T-helper 17 cell (primary cell): Measurements from ENCODE around the gene TTLL8. TPM values are rescaled to one million over a fixed set of nuclear protein-coding genes. Genes with fewer than 3 reads are reported as not detected.
A peak's percentile ranks its signal among the peaks of the same experiment; 100 is the strongest.

ENCODE experiments used
- ATAC-seq: fragments of 150-1000 bp; cut with Tn5 transposase; 2 replicates; pipeline ENCODE4 v1.10.0; 2021; ENCODE audit warnings: mild to moderate bottlenecking, moderate library complexity
- DNase-seq, 3 donors: peaks; one replicate each; pipeline versions ENCODE4 v3.0.0 to v3.0.0-alpha.2; 2020 to 2021
- H3K9me3 ChIP-seq: one replicate; pipeline ENCODE4 v1.7.0; 2013; ENCODE audit warnings: low read length, mild to moderate bottlenecking; ENCODE audit not compliant: control insufficient read depth, poor library complexity, severe bottlenecking
- H3K27ac Mint-ChIP-seq: one replicate; pipeline ENCODE4 v1.8.0; 2022; ENCODE audit warnings: mild to moderate bottlenecking, moderate library complexity, mixed read lengths
- H3K27me3 Mint-ChIP-seq: one replicate; pipeline ENCODE4 v1.8.0; 2022; ENCODE audit warnings: mixed read lengths
- H3K36me3 Mint-ChIP-seq: one replicate; pipeline ENCODE4 v1.8.0; 2022; ENCODE audit warnings: low read depth, mixed read lengths
- H3K4me1 Mint-ChIP-seq: one replicate; pipeline ENCODE4 v1.8.0; 2022; ENCODE audit warnings: mild to moderate bottlenecking, mixed read lengths
- H3K4me3 Mint-ChIP-seq: one replicate; pipeline ENCODE4 v1.8.0; 2022; ENCODE audit warnings: mild to moderate bottlenecking, moderate library complexity, mixed read lengths
- total RNA-seq, 4 donors: library from RNA in 2 of 4; stranded (reverse) in 2 of 4; gene quantifications; one replicate each; pipeline ENCODE4 v1.2.3 and lab custom pipeline; 2022 to 2026

TTLL8 gene
- total RNA-seq, 2 donors from 2014 or later = not detected

DNA sequence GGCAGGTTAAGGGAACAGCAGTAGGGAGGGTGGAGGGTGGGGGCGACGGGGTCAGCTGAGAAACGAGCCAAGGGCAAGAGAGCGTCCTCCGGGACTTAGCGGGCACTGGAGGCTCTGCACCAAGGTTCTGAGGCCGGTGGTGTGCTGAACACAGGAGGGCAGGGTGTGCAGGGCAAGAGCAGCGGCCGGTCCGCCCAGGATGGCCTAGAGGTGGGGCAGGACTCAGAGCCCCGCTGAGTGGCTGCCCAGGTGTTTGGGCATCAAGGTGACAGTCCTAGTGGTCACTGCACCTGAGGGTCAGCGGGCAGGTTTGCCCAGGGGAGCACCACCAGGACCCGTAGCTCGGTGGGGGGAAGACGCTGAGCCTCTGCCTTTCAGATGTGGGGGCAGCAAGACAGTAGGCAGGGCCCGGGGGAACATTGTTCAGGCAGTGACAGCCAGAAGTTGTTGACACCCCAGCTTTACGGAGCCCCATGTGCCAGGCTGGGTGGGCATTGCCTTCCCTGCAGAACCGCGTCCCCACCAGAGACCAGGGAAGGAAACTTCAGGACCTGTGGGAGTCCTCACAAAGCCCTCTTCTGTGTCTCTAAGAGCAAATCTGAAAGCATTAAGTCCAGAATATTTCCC lies 4.5 kb upstream of the TTLL8 start:
- Mint-ChIP-seq H3K27ac (no peak overlapping the region), H3K4me1 (peaks cover 2% of the 10 kb centered on the region)
- ATAC-seq = no peak

DNA sequence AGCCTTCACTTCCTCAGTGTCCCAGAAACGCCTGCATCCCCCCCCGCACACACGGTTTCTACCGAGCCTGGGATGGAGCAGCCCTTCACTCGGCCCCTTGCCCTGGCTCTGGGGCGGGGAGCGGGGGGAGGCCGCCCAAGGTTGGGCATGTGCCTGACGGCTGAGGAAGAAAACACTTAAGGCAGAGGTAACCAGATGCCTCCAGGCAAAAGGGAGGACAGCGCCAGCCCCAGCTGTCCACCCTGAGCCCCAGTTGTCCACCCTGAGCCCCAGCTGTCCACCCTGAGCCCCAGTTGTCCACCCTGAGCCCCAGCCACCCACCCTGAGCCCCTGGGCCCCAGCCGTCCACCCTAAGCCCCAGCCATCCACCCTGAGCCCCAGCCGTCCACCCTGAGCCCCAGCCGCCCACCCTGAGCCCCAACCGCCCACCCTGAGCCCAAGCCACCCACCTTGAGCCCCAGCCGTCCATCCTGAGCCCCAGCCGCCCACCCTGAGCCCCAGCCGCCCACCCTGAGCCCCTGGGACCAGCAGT lies 3.8 kb upstream of the TTLL8 start:
- ATAC-seq (no peak), DNase-seq (no peak)
- H3K36me3 Mint-ChIP-seq = no peaks in the 10 kb centered on the region
- no peak overlapping the region for H3K27ac Mint-ChIP-seq
- H3K4me3 Mint-ChIP-seq = no peak overlapping the region
- no peaks in the 10 kb centered on the region for H3K9me3 ChIP-seq
- peaks cover 19% of the 10 kb centered on the region for H3K27me3 Mint-ChIP-seq
- peaks cover 3% of the 10 kb centered on the region for H3K4me1 Mint-ChIP-seq

More for the DNA sequence above, 4.5 kb upstream of the TTLL8 start:
- no peak for DNase-seq
- H3K27me3 Mint-ChIP-seq = peaks cover 19% of the 10 kb centered on the region
- H3K4me3 Mint-ChIP-seq = no peak overlapping the region
- H3K9me3 ChIP-seq = no peaks in the 10 kb centered on the region
- no peaks in the 10 kb centered on the region for H3K36me3 Mint-ChIP-seq

DNA sequence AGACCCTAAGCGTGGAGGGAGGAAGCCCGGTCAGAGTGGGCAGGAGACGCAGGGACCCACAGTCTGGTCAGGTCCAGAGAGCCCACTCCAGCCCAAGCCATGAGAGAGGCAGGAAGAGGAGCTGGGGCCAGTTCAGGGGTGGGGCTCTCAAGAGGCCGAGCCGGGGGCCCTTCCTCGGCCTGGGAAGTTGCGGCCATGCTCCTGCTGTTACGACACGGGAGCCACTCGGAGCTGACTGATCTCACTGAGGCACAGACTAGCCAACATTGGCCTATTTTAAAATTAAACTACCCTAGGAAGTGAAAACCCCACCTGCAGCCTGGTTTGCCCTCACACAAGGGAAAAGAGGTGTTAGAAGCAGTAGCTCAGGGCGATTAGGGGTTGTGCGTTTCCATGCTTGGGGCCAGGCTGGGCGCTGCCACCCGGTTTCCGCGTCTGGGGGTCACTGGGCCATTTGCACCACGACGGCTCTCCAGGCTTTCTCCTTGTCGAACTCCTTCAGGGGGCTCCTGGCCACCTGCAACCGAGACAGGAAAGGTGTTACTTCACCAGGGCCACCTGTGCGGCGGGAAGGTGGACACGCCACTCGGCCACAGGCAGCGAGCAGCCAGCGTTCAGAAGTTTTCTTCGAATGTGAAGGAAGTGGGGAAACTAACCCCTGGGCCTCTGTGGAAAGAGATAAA lies 3.2 kb upstream of the TTLL8 start:
- Mint-ChIP-seq H3K27me3 (peaks cover 19% of the 10 kb centered on the region), H3K36me3 (no peaks in the 10 kb centered on the region), H3K27ac (no peak overlapping the region), H3K4me1 (peaks cover 3% of the 10 kb centered on the region), H3K4me3 (no peak overlapping the region)
- no peak for ATAC-seq
- no peaks in the 10 kb centered on the region for H3K9me3 ChIP-seq
- no peak for DNase-seq

DNA sequence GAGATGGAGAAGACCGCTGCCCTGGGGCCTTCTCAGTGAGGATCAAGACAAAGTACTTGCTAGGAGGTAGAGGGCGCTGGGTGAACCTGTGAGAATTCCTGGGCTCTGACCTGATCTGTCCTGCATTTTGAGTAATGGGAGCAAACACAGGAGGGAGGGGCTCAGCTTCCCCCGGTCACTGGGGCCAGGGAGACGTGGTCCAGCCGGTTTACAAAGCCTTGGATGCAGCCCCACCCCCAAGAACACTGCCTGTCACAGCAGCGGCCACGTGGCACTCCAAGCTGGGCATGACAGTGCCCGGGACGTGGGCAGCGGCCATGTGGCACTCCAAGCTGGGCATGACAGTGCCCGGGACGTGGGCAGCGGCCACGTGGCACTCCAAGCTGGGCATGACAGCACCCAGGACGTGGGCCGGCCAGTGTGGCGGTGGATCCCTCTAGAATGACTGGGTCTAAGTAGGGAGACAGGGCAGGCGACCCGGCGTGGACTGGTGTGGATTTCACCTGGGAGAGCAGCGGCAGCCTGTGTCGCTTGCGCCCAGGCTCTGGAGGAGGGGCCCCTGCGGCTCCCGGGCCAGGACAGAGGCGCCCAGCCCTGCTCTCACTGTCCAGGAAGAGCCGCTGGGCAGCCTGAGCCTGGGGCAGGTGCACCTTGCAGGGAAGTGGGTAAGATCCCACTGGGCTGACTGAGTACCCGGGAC lies 2.5 kb upstream of the TTLL8 start:
- H3K36me3 Mint-ChIP-seq = no peaks in the 10 kb centered on the region
- peaks cover 21% of the 10 kb centered on the region for H3K27me3 Mint-ChIP-seq
- DNase-seq = no peak
- H3K9me3 ChIP-seq = no peaks in the 10 kb centered on the region
- ATAC-seq = no peak
- peaks cover 3% of the 10 kb centered on the region for H3K4me1 Mint-ChIP-seq
- no peak overlapping the region for H3K4me3 Mint-ChIP-seq
- no peak overlapping the region for H3K27ac Mint-ChIP-seq

DNA sequence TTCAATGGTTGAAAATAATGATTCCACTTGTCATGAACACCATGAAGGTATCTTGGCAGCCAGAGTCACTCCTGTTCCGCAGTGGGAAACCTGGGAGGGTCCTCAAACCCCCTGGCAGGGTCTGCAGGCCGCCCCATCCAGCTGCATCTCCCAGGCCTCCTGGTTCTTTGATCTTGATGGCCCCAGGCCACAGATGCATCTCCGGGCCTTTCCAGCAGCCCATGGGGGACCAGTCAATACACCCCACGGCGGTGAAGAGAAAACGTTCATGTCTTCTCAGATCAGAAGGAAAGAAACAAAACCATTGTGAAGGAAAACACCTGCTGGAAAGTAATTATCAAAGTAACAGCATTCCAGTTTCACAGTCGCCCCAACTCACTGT lies 1.8 kb upstream of the TTLL8 start:
- Mint-ChIP-seq H3K27ac (no peak overlapping the region), H3K27me3 (peaks cover 28% of the 10 kb centered on the region), H3K36me3 (no peaks in the 10 kb centered on the region), H3K4me1 (peaks cover 3% of the 10 kb centered on the region), H3K4me3 (no peak overlapping the region)
- ATAC-seq (no peak), DNase-seq (no peak)
- H3K9me3 ChIP-seq = no peaks in the 10 kb centered on the region

DNA sequence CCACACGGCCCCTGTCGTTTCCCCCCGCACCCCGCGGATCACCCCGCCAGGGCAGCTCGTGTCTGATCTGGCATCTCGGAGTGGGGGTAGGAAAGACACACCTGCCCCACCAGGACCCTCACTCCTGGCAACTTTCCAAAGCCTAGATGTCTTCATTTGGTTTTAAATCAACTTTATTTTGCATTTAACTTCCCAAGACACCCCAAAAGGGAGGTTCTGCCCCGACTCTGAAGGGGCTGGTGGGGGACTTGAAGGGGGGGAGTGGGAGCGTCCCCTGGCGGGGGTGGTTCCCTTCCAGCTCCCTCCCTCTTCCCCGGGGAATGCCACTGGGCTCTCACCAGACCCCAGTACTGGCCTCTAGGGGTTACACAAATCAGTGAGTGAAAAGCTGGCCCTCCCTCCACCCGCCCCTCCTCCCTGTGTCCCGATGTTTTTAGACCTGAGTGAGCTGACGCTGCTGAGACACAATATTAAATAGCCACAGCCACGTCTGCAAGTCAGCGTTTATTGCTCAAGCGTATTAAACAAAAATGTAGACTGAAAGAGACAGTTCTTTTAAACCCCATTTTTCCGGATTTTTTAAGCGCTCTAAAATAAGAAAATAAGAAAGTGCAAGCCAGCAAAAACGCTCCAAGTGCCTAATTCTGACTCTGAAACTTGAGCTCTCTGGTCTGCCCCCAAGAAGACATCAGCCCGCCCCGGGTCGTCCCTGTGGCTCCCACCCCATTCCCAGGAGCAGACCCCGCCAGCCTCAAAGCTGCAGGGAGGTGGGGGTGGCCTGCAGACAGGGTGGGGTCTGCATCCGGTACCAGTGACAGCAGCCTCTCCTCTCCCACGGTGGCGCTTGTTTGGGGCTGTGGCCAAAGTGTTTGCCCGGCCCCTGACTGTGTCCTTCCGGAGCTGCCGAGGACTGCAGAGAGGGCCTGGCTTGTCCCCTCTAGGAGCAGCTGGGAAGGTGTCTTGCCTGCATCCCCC lies 1.1 kb upstream of the TTLL8 start:
- Mint-ChIP-seq H3K4me3 (no peak overlapping the region), H3K4me1 (peaks cover 3% of the 10 kb centered on the region), H3K36me3 (no peaks in the 10 kb centered on the region), H3K27me3 (peaks cover 34% of the 10 kb centered on the region), H3K27ac (no peak overlapping the region)
- DNase-seq (no peak), ATAC-seq (no peak)
- no peaks in the 10 kb centered on the region for H3K9me3 ChIP-seq

- H3K4me3 Mint-ChIP-seq = peak overlapping the region; percentile 41
- no peak overlapping the region for H3K27ac Mint-ChIP-seq
- no peaks in the 10 kb centered on the region for H3K9me3 ChIP-seq
- peaks cover 3% of the 10 kb centered on the region for H3K4me1 Mint-ChIP-seq
- H3K27me3 Mint-ChIP-seq = peaks cover 40% of the 10 kb centered on the region
- H3K36me3 Mint-ChIP-seq = no peaks in the 10 kb centered on the region
- no peak for DNase-seq
- no peak for ATAC-seq
Observed at GRCh38 chr22:50057278-50058060, 629 bp downstream of the TTLL8 start.

- Mint-ChIP-seq H3K27ac (no peak overlapping the region), H3K36me3 (no peaks in the 10 kb centered on the region), H3K4me3 (no peak overlapping the region), H3K4me1 (peaks cover 3% of the 10 kb centered on the region), H3K27me3 (peaks cover 48% of the 10 kb centered on the region)
- no peak for DNase-seq
- H3K9me3 ChIP-seq = no peaks in the 10 kb centered on the region
- ATAC-seq = no peak
Observed at GRCh38 chr22:50056214-50056972, 1.7 kb downstream of the TTLL8 start.

GRCh38 chr22:50053861-50054260 lies 4.2 kb downstream of the TTLL8 start:
- ATAC-seq (no peak), DNase-seq (no peak)
- peaks cover 3% of the 10 kb centered on the region for H3K4me1 Mint-ChIP-seq
- no peak overlapping the region for H3K4me3 Mint-ChIP-seq
- H3K9me3 ChIP-seq = no peaks in the 10 kb centered on the region
- H3K36me3 Mint-ChIP-seq = no peaks in the 10 kb centered on the region
- H3K27me3 Mint-ChIP-seq = peaks cover 38% of the 10 kb centered on the region
- no peak overlapping the region for H3K27ac Mint-ChIP-seq

GRCh38 chr22:50051930-50052329 lies 6.2 kb downstream of the TTLL8 start:
- ATAC-seq (no peak), DNase-seq (no peak)
- no peaks in the 10 kb centered on the region for H3K4me1 Mint-ChIP-seq
- no peak overlapping the region for H3K4me3 Mint-ChIP-seq
- H3K27me3 Mint-ChIP-seq = peaks cover 38% of the 10 kb centered on the region
- no peaks in the 10 kb centered on the region for H3K36me3 Mint-ChIP-seq
- H3K27ac Mint-ChIP-seq = no peak overlapping the region
- H3K9me3 ChIP-seq = no peaks in the 10 kb centered on the region

DNA sequence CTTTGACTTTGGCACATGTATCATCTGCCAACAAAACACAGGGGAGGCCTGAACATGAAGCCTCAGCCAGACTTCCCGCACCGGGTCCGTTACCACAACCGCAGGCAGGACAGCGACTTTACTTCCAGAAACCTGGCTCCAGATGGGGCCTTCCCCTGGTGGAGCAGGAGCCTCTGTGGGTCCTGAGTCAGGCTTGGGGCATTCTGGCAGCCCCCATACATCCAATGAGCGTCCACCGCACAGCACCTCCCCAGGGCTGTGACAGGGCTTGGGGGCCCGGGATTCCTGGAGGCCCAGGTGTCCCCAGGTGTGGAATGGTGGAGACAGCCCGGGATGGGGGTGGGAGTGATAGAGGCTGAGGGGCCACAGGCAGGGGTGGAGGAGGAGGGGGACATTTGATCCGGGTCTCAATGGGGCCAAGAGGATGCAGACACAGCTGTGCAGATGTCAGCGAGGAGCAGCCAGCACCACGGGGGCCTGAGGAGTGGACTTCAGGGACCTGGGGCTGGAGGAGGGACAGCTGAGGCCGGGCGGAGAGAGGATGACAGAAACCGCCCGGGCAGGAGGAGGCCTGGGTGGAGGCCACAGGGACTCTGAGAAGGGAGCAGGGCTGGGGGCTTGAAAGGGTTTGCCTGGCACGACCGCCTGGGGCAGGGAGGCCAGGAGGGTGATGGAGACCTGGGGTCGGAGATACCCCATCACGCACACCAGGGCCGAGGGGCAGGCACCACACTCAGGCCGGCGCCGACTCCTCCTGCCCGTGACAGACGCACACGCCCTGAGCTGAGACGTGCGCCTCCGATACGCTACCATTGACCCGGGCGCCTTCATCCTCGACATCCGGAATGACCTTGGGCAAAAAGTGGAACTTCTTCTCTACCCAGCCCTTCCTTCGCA lies 8.6 kb downstream of the TTLL8 start:
- H3K9me3 ChIP-seq = no peaks in the 10 kb centered on the region
- Mint-ChIP-seq H3K4me1 (peaks cover 3% of the 10 kb centered on the region), H3K4me3 (no peak overlapping the region), H3K36me3 (no peaks in the 10 kb centered on the region), H3K27ac (no peak overlapping the region), H3K27me3 (peaks cover 29% of the 10 kb centered on the region)
- DNase-seq (no peak), ATAC-seq (no peak)
